ENCODE data around the gene TGFBR3L.

The TGFBR3L gene

DNA sequence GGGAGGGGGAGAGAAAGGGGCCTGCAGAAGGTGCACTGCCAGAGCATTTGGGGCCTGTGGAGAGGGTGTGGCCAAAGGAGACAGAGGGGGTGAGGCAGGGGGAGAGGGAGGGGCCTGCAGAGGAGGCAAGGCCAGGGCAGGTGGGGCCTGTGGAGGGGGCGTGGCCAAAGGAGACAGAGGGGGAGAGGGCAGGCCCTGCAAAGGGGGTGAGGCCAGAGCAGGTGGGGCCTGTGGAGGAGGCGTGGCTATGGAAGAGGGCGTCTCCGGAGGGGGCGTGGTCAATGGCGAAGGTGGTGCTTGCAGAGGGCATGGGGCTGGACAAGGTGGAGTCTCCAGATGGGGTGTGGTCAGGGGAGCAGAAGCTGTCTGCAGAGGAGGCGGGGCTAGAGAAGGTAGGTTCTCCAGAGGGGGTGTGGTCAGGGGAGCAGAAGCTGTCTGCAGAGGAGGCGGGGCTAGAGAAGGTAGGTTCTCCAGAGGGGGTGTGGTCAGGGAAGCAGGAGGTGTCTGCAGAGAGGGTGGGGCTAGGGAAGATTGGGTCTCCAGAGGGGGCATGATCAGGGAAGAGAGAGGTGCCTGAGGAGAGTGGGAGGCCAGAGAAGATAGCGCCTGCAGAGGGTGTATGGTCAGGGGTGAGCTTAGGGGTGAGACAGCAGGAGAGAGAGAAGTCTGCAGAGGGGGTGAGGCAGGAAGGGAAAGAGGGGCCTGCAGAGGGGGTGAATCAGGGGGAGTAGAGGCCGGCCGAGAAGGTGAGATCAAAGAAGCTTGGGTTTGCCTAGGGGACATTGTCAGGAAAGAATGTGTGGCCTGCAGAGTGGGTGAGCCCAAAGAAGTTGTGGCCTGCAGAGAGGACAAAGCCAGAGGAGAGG is 43.8 kb upstream of the TGFBR3L start (continued):
- TF ChIP-seq KLF10 (tag by site-specific recombination; IDR thresholded peaks at IDR 0.05) (peak; percentile 13), ZBTB11 (tag by site-specific recombination; conservative IDR thresholded peaks at IDR 0.05; ENCODE audit: low read depth) (no peak), BCL11A (tag by site-specific recombination; IDR thresholded peaks at IDR 0.05; ENCODE audit: low read depth) (no peak), TSHZ1 (tag by site-specific recombination; IDR thresholded peaks at IDR 0.05; ENCODE audit: borderline replicate concordance) (no peak), ZNF23 (tag by site-specific recombination; IDR thresholded peaks at IDR 0.05; ENCODE audit: borderline replicate concordance) (no peak), YY1 (tag by site-specific recombination; IDR thresholded peaks at IDR 0.05) (no peak), ZNF292 (tag by site-specific recombination; IDR thresholded peaks at IDR 0.05; ENCODE audit: borderline replicate concordance, low read depth) (no peak), OVOL3 (tag by site-specific recombination; IDR thresholded peaks at IDR 0.05) (no peak), ZNF140 (tag by site-specific recombination; IDR thresholded peaks at IDR 0.05) (no peak), ZNF571 (tag by site-specific recombination; IDR thresholded peaks at IDR 0.05) (no peak), GLIS1 (tag by site-specific recombination; IDR thresholded peaks at IDR 0.05) (peak; percentile 36; the same call in 1 of the 2 replicates), ZNF785 (tag by site-specific recombination; IDR thresholded peaks at IDR 0.05) (no peak), TRIM28 (IDR thresholded peaks at IDR 0.05; ENCODE audit: borderline replicate concordance, low read length) (no peak), ZNF707 (tag by site-specific recombination; IDR thresholded peaks at IDR 0.05) (no peak), ZBTB21 (tag by site-specific recombination; IDR thresholded peaks at IDR 0.05) (0 out of 2 replicates have a peak, but pooled peaks have one; percentile 4), ZSCAN16 (tag by site-specific recombination; IDR thresholded peaks at IDR 0.05) (no peak), GFI1B (tag by site-specific recombination; IDR thresholded peaks at IDR 0.05) (no peak), ZNF174 (tag by site-specific recombination; IDR thresholded peaks at IDR 0.05) (no peak), ZBTB1 (tag by site-specific recombination; IDR thresholded peaks at IDR 0.05) (0 out of 2 replicates have a peak, but pooled peaks have one; percentile 11), ZBTB20 (tag by site-specific recombination; IDR thresholded peaks at IDR 0.05) (no peak), ZNF624 (tag by site-specific recombination; IDR thresholded peaks at IDR 0.05) (no peak), ZNF558 (tag by site-specific recombination; IDR thresholded peaks at IDR 0.05) (no peak), ZNF214 (tag by site-specific recombination; IDR thresholded peaks at IDR 0.05; ENCODE audit: borderline replicate concordance) (no peak), EGR2 (tag by site-specific recombination; IDR thresholded peaks at IDR 0.05; ENCODE audit: low read depth) (no peak), ZNF792 (tag by site-specific recombination; IDR thresholded peaks at IDR 0.05) (no peak), MYNN (tag by site-specific recombination; IDR thresholded peaks at IDR 0.05; ENCODE audit: borderline replicate concordance) (no peak), TCF7L2 (IDR thresholded peaks at IDR 0.05; ENCODE audit: borderline replicate concordance, low read depth, low read length) (no peak), KLF7 (tag by site-specific recombination; IDR thresholded peaks at IDR 0.05; ENCODE audit: borderline replicate concordance) (0 out of 2 replicates have a peak, but pooled peaks have one; percentile 38), ZNF837 (tag by site-specific recombination; IDR thresholded peaks at IDR 0.05) (no peak), PRDM1 (tag by site-specific recombination; IDR thresholded peaks at IDR 0.05) (no peak), ZNF658 (tag by site-specific recombination; IDR thresholded peaks at IDR 0.05) (no peak)
- TF ChIP-seq, protein P1, sequence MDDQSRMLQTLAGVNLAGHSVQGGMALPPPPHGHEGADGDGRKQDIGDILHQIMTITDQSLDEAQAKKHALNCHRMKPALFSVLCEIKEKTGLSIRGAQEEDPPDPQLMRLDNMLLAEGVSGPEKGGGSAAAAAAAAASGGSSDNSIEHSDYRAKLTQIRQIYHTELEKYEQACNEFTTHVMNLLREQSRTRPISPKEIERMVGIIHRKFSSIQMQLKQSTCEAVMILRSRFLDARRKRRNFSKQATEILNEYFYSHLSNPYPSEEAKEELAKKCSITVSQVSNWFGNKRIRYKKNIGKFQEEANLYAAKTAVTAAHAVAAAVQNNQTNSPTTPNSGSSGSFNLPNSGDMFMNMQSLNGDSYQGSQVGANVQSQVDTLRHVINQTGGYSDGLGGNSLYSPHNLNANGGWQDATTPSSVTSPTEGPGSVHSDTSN (CRISPR knock-in tag; IDR thresholded peaks at IDR 0.05): no peak
- TF ChIP-seq, protein P2, sequence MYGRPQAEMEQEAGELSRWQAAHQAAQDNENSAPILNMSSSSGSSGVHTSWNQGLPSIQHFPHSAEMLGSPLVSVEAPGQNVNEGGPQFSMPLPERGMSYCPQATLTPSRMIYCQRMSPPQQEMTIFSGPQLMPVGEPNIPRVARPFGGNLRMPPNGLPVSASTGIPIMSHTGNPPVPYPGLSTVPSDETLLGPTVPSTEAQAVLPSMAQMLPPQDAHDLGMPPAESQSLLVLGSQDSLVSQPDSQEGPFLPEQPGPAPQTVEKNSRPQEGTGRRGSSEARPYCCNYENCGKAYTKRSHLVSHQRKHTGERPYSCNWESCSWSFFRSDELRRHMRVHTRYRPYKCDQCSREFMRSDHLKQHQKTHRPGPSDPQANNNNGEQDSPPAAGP (tag by site-specific recombination; IDR thresholded peaks at IDR 0.05): no peak
